SK-N-DZ (cell line): Measurements from ENCODE around the gene KLHL29.
A peak's percentile ranks its signal among the peaks of the same experiment; 100 is the strongest.

Source experiments
- DNase-seq: peaks from one replicate; pipeline ENCODE4 v3.0.0-alpha.2; 2015; ENCODE audit warnings: low spot score

Gene KLHL29

DNA sequence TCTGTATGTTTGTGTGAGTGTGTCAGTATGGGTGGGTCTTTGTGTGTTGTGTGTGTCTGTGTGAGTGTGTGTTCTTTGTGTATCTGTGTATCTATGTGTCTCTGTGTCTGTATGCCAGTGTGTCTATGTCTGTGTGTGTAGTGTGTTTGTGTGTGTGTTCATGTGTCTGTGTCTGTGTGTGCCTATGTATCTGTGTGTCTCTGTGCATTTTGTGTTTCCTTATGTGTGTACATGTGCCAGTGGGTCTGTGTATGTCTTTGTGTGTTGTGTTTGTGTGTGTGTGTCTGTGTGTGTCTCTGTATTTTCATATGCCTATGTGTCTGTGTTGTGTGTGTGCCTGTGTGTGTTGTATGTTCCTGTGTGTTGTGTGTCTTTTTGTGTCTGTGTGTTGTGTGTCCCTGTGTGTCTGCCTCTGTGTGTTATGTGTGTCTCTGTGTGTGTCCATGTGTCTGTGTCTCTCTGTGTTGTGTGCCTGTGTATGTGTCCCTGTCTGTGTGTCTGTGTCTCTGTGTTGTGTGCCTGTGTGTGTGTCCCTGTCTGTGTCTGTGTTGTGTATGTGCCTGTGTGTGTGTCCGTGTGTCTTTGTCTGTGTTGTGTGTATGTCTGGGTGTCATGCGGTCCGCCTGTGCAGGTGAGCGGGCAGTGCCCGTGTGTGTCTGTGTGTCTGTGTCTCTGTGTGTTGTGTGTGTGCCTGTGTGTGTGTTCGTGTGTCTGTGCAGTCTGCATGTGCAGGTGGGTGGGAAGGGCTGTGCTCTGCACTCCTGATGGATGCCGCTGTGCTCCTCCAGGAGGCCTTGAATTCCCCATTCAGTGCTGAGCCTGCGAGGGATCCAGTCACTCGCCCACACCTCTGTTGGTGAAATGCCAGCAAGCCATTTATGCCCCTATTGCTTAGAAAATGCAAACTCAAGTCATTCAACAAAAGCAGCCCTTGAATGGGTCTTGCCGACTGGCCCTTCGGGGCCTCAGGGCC is 37.4 kb downstream of the KLHL29 start:
- DNase-seq: no peak

GRCh38 chr2:23423062-23423872 is 38.3 kb downstream of the KLHL29 start:
- DNase-seq: peak; percentile 38

GRCh38 chr2:23423873-23424680 is 39.1 kb downstream of the KLHL29 start:
- no peak for DNase-seq

DNA sequence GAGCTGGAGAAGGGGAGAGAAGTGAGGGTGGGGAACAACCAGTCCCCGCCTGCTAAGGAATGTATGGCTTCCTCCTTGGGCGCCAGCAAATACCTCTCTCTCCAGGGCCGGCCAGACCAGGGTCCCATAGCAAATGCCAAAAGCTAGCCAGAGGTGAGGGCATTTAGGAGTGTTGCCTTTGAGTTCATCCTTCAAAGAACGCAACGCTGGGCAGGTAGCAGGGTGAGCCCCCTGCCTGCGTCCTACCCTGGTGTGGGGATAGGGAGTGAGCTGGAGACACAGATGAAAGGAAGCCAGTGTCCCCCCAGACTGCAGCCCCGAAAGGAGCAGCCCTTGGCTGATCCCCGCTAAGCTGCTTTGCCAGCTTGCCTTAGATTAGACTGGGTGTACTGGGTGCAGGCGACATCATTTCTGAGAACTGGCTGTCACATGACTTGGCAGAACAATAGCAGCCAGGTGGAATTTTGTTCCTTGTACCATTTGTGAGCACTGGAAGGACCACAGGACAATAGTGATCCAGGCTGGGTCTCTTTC is 40.4 kb downstream of the KLHL29 start:
- DNase-seq: no peak

GRCh38 chr2:23425885-23426262 is 40.9 kb downstream of the KLHL29 start:
- no peak for DNase-seq

DNA sequence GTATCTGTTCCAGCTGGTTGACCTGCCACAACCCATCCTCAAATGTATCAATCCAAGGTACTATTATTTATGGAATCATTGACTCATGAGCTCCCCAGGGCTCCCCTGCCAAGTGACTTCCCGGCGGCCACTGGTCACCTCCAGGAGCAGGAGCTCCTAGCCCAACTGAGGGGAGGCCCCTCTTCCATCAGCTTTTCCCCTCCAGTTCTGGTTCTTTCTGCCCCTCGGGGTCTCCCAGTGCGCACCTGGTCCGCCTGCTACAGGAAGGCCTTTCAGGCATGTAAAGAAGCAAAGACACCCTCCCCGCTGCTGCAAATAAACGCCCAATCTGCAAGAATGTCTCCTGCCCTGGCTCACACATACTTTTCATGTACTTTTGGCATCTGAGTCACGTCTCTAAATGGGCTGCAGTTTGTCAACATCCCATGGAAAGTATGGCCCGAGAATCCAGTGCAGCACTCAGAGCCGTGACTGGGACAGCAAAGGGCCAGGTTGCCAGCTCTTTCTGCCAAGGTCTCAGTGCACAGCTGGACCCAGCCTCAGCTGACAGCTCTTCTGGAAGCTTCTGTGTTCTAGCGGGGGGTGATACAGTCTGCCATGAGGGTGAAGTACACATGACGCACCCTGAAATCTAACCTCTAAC is 41.4 kb downstream of the KLHL29 start:
- no peak for DNase-seq

DNA sequence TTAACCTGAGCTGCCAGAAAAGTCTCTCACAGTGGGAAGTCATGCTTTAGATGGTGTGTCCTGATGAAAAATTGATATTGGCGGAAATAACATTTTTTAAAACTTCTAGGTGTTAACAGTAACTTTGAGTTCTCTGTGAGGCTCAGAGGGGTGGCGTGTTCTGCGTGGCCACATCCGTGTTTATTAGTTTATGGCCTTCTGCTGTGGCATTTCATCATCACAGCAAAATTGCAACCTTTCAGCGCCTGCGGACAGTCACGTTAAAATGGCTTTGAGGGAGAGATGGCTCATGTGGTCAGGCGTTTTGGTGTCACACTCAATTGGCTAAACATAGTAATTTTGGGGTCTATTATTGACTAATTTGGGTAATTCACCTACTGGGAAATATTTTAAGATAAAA is 42.4 kb downstream of the KLHL29 start:
- DNase-seq: no peak

DNA sequence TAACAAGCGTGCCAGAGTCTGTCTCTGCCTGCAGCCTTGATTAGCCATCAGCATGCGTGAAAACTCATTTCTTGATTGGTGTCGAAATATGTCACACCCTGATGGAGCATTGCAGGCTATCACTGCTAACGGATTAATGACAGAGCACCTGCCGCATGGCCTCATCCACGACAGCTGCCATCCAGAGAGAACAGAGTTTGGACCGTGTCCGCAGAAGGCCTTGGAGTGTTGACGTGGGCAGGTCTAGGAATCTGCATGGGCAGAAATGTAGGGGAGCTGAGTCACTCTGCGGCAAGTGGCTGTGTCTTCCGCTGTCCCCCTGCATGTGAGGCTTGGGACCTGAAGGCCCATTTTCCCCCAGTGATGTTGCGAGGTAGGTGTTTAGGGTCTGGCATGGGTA is 43.0 kb downstream of the KLHL29 start:
- DNase-seq: no peak

GRCh38 chr2:23429036-23429435 is 44.1 kb downstream of the KLHL29 start:
- DNase-seq: no peak

DNA sequence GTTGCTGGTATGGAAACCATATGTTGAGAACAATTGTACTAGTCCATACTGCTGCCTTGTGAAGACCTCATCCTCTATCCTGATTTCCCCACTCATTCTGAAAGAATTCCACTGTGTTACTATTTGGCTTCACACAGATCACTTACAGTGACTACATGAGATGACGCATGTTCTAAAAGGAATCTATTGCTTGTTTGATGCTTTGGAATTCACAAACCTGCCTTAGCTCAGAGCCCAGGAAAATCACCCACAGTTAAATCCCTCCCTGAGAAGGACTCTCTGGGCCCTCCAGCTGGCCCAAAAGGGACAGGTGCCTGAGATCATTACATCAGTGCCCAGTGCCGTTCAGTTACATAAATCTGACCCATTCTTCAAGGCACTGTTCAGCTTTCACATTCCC is 45.3 kb downstream of the KLHL29 start:
- no peak for DNase-seq

GRCh38 chr2:23432531-23432930 is 47.6 kb downstream of the KLHL29 start:
- no peak for DNase-seq

- no peak for DNase-seq
These were observed 48.3 kb downstream of the KLHL29 start for GRCh38 chr2:23433282-23433681.

DNA sequence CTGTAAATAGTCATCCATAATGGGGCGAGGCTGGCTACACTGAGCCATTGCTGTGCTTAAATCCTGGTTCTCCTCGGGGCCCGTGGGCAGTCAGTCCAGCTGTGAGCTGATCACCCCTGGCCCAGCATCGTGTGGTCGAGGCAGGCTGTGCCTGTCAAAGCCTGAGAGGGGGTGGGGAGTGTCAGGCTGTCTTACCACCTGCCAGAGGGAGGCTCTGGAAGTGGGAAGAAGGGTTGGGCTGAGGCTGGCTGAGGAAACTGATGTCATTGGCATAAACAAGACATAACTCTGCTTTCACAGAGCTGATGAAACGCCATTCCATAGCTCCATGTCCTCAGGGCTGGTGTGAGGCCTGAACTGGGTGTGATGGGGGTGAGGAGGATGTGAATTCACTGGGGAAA is 49.7 kb downstream of the KLHL29 start:
- DNase-seq: no peak

DNA sequence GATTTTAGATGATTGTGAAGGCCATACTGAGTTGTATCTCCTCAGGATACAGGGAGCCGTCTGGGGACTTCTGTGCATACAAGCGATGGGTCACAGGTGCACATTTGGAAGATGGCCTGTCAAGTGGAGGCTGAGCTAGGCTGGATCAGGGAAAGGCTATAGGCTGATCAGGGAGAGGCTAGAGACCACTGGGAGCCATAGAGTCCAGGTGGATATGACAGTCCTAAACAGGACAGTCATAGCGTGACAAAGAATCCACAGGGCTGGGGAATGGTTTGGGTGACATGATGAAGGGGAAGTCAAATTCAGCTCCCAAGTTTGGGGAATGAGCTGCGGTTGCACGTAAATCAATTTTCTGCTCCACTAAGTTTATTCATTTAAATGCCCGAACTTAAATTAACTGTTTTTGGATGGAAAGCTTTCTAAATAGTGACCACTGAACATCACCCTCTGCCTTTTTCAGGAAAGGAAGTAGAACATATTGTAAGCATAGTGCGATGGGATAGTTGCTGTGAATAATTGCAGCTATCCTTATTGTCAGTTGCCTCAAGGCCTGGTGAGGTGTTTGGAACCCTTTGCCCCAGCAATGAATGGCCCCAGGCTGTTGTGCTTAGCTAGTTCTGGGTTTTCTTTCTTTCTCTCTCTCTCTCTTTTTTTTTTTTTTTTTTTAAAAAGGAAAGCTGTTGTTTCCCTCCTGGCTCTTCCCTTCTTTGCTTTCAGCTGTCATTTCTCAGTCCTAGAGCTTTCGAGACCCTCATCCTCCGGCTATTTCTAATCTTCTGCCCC is 50.5 kb downstream of the KLHL29 start:
- DNase-seq: no peak

DNA sequence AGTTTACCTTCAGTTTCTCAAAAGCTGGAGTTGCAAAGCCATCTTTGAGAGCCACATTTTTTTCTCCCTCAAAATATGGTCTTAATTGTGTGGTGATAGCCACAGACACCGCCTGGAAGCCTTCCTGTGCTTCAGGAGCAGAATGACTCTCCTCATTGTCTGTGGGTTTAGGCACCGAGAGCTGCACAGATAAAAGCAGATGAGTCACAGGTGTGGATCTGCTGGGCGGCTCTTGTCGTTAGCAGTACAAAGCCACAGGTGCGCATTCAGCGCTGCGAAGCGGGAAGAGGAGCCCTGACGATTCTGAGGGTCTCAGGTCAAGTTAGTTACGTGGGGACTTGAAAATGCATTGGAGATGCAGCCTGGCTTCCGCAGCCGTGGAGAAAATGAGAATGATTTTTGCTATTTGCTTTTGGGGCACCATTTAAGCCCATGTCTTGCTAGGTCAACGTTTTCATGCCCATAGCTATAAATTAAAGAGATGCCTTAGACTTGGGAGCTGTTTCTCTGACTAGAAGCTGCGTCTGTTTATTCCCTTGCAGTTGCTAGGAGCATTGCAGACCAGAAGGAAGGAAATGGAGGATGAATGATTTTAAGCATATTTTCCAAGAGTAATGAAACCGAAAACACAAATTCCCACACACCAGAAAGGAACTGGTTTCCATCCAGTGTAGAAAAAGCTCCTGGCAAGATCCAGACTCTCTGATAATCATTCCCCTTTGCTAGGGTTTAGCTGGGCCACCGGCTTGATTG is 51.5 kb downstream of the KLHL29 start:
- no peak for DNase-seq

DNA sequence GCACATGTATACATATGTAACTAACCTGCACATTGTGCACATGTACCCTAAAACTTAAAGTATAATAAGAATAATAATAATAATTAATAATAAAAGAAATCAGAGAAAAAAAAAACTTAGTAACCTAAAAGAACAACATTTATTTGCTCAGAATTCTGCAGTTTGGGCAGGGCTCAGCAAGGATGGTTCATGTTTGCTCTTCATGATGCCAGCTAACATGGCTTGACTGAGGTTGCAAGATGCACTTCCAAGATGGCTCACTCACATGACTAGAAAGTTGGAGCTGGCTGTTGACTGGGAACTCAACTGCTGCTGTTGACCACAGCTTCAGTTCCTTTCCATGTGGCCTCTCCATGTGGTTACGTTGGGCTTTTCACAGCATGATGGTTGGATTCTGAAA is 56.4 kb downstream of the KLHL29 start:
- no peak for DNase-seq

- no peak for DNase-seq
These were observed 60.5 kb downstream of the KLHL29 start for GRCh38 chr2:23445450-23445868.

DNA sequence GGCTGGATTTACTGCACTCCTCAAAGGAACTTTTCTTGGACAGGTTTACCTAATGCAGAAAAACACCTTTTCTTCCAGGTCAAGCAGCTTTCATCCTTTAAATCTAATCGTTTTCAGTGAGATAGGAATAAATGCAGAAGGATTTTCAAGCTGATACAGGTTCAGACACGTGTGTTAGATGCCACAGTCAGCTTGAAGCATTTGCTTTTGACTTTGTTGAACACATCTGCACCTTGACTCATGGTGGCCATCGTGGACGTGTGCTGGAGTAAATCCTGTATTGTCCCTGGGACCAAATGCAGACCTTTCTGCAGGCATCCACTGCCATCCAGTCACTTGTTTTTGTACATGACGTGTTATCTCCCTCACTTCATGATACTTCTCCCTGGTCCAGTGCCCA is 61.9 kb downstream of the KLHL29 start:
- no peak for DNase-seq

- DNase-seq: no peak
These were observed 62.4 kb downstream of the KLHL29 start for GRCh38 chr2:23447405-23447804.
